ENCODE measurements around the gene IMPA2. TPM values are rescaled to one million over a fixed set of nuclear protein-coding genes. Genes with fewer than 3 reads are reported as not detected.

IMPA2 gene
- total and polyA plus RNA-seq, 10 of the 15 experiments (the other 5 are each of a cell fraction or from before 2014, with no cell fraction given) = 0.24 to 21.0 (median 11.4) TPM

DNA sequence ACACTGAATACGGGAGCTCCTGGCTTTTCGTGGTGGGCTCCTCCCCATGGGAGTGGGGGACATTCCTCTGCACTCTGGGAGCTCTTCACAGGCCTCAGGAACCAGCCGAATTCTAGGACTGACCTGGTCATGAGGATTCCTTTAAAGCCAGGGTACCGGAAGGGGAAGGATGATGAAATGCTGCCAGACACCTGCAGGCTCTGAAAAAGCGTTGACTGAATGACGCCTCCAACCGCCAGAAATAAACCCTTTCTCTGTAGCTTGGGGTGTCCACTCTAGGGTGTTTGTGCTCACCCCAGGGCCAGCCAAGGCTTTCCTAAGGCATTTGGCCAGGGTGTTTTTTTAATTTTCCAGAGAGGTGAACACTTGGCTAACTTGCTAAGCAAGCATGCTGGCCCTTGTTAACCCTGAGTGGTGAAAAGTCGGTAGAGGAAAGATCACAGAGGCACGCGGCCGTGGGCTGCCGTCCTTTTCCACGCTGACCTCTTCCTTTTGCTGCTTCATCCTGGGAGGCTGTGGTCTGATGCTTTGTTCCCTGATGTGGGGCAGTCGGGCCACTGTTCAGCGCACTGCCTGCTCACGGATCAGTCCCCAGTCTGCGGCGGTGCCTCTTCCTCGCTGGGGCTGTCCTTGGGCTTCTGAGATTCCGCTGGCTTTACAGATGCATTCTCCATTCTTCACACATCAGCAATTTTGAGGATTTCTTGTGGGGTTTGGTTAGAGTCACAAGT lies 32.0 kb downstream of the IMPA2 start:
- DNase-seq (ENCODE audit: low read depth, low spot score) (no peak), FAIRE-seq (no peak), ATAC-seq (no peak)
- TF ChIP-seq ZNF24 (IDR thresholded peaks at IDR 0.05) (no peak), ZNF384 (IDR thresholded peaks at IDR 0.05; ENCODE audit: borderline replicate concordance, low read depth, low read length) (no peak), FOXK2 (IDR thresholded peaks at IDR 0.05) (no peak), HDAC2 (IDR thresholded peaks at IDR 0.05) (no peak), RAD21 (IDR thresholded peaks at IDR 0.05; ENCODE audit: insufficient read depth, low read depth, low read length) (no peak), MEF2A (IDR thresholded peaks at IDR 0.05; ENCODE audit: insufficient read depth, low read depth, low read length) (no peak), RAD51 (IDR thresholded peaks at IDR 0.05) (no peak), SREBF1 (IDR thresholded peaks at IDR 0.05; ENCODE audit: low read length) (no peak), RUNX3 (IDR thresholded peaks at IDR 0.05; ENCODE audit: low read length) (no peak), SMC3 (IDR thresholded peaks at IDR 0.05; ENCODE audit: borderline replicate concordance, low read length) (no peak), HCFC1 (IDR thresholded peaks at IDR 0.05; ENCODE audit: low read length) (no peak)
- TF ChIP-seq, protein P1, sequence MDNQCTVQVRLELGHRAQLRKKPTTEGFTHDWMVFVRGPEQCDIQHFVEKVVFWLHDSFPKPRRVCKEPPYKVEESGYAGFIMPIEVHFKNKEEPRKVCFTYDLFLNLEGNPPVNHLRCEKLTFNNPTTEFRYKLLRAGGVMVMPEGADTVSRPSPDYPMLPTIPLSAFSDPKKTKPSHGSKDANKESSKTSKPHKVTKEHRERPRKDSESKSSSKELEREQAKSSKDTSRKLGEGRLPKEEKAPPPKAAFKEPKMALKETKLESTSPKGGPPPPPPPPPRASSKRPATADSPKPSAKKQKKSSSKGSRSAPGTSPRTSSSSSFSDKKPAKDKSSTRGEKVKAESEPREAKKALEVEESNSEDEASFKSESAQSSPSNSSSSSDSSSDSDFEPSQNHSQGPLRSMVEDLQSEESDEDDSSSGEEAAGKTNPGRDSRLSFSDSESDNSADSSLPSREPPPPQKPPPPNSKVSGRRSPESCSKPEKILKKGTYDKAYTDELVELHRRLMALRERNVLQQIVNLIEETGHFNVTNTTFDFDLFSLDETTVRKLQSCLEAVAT (IDR thresholded peaks at IDR 0.05) = no peak
- TF ChIP-seq, protein P2, sequence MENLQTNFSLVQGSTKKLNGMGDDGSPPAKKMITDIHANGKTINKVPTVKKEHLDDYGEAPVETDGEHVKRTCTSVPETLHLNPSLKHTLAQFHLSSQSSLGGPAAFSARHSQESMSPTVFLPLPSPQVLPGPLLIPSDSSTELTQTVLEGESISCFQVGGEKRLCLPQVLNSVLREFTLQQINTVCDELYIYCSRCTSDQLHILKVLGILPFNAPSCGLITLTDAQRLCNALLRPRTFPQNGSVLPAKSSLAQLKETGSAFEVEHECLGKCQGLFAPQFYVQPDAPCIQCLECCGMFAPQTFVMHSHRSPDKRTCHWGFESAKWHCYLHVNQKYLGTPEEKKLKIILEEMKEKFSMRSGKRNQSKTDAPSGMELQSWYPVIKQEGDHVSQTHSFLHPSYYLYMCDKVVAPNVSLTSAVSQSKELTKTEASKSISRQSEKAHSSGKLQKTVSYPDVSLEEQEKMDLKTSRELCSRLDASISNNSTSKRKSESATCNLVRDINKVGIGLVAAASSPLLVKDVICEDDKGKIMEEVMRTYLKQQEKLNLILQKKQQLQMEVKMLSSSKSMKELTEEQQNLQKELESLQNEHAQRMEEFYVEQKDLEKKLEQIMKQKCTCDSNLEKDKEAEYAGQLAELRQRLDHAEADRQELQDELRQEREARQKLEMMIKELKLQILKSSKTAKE (IDR thresholded peaks at IDR 0.05; ENCODE audit: low read depth, poor library complexity, severe bottlenecking) = no peak
- 97% methylated on average over 20 of the region's 20 CpGs for WGBS (ENCODE audit: insufficient coverage, insufficient replicate concordance, low lambda C conversion rate, missing lambda C conversion rate)
- CTCF ChIA-PET = interaction anchor here (1.1 kb wide), 1 partner anchor 17 kb away, joined by 3 read pairs; no protein-coding TSS in a partner anchor
- Histone ChIP-seq H3K27me3 (replicated peaks in 1 of 2; ENCODE audit: control insufficient read depth in 2 of 2, insufficient read depth in 2 of 2, low read length in 1 of 2) (no peaks in the 10 kb centered on the region), H3K4me1 (ENCODE audit: control insufficient read depth, insufficient read depth, low read length) (no peaks in the 10 kb centered on the region), H3K4me3 (no peak overlapping the region), H3K27ac (ENCODE audit: control insufficient read depth, insufficient read depth) (no peak overlapping the region), H3K36me3 (ENCODE audit: control insufficient read depth in 2 of 2, insufficient read depth in 2 of 2, low read length in 1 of 2) (no peaks in the 10 kb centered on the region), H3K9me3 (replicated peaks; ENCODE audit: control insufficient read depth, insufficient read depth, low read length) (no peaks in the 10 kb centered on the region), H3K9ac (ENCODE audit: control insufficient read depth, insufficient read depth, low read length) (no peak overlapping the region), H4K20me1 (ENCODE audit: control insufficient read depth, insufficient read depth) (no peaks in the 10 kb centered on the region), H3K79me2 (ENCODE audit: control insufficient read depth, insufficient read depth, low read length) (no peaks in the 10 kb centered on the region), H2AFZ (ENCODE audit: control insufficient read depth, low read depth, low read length) (no peak overlapping the region), H3K4me2 (ENCODE audit: control insufficient read depth, insufficient read depth) (no peak overlapping the region)
- RAD21 ChIA-PET (ENCODE audit: unreplicated experiment) = no interaction called here
- POLR2A ChIA-PET = no interaction called here
- no TSS peak for BruUV-seq (replicated peaks)
- SMC1A ChIA-PET (ENCODE audit: uncharacterized antibody, unreplicated experiment) = interaction anchor here (0.6 kb wide), 1 partner anchor 523 kb away, joined by 3 read pairs; no protein-coding TSS in a partner anchor
- intact Hi-C loops (cut with micrococcal nuclease; ENCODE audit: unreplicated experiment) = no loop called here
- in situ Hi-C loops (cut with MboI) = no loop called here

Data from GM12878 (cell line).